Breast epithelium (tissue), 3 donors: Measurements from ENCODE around the gene DCP1A.

Experiments used
- POLR2A ChIP-seq: fragments of 450-650 bp; IDR thresholded peaks from one replicate; pipeline ENCODE4 v1.6.1; 2016; ENCODE audit warnings: antibody characterized with exemption, mild to moderate bottlenecking, moderate library complexity
- TF ChIP-seq, protein P1 (sequence below), 3 donors: fragments of 450-650 bp; IDR thresholded peaks; one replicate each; pipeline ENCODE4 v1.5.1; 2016 to 2017; ENCODE audit warnings: antibody characterized with exemption in 3 of 3, mild to moderate bottlenecking in 3 of 3, moderate library complexity in 3 of 3

DNA sequence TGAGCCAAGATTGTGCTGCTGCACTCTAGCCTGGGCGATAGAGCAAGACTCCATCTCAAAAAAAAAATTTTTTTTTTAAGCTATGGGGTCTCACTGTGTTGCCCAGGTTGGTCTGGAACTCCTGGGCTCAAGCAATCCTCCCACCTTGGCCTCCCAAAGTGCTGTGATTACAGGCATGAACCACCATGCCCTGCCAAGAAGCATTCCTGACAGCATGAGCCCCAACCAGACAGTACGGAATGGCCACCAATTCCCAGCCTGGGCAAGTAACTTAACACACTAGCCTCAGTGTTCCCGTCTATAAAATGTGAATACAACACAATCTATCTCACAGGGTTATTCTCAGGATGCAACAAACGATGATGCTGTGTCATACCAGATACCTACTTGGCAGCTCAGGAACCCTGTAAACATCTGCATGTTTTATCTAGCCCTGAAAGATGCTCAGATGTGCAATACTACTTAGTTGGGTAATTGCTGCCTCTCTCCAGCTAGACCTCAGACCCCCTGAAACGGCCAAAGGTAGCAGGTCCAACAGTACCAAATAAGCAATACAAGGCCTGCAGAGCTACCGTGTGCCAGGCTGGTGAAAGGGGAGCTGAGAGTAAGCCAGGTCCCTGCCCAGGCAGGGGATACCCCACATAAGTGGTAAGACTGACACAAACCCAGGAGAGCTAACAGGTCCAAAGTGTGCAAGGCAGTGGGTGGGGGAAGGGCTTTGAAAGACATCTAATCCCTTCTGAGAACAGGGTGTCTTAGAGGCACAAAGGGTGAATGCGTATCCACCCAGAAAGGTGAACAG, 93.4 kb downstream of the DCP1A start:
- TF ChIP-seq, protein P1, sequence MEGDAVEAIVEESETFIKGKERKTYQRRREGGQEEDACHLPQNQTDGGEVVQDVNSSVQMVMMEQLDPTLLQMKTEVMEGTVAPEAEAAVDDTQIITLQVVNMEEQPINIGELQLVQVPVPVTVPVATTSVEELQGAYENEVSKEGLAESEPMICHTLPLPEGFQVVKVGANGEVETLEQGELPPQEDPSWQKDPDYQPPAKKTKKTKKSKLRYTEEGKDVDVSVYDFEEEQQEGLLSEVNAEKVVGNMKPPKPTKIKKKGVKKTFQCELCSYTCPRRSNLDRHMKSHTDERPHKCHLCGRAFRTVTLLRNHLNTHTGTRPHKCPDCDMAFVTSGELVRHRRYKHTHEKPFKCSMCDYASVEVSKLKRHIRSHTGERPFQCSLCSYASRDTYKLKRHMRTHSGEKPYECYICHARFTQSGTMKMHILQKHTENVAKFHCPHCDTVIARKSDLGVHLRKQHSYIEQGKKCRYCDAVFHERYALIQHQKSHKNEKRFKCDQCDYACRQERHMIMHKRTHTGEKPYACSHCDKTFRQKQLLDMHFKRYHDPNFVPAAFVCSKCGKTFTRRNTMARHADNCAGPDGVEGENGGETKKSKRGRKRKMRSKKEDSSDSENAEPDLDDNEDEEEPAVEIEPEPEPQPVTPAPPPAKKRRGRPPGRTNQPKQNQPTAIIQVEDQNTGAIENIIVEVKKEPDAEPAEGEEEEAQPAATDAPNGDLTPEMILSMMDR (IDR thresholded peaks at IDR 0.05), result no peak
- TF ChIP-seq POLR2A, result no peak
